ENCODE results near the gene KRTAP19-8. TPM values are rescaled to one million over a fixed set of nuclear protein-coding genes. Genes with fewer than 3 reads are reported as not detected.

The KRTAP19-8 gene
- polyA plus RNA-seq, 1 experiment = not detected

GRCh38 chr21:30997541-30997940 lies 40.7 kb downstream of the KRTAP19-8 start:
- POLR2A ChIA-PET = no interaction called here
- CTCF ChIA-PET = no interaction called here
- Histone ChIP-seq H3K36me3 (ENCODE audit: control insufficient read depth, insufficient read depth, low read length) (no peaks in the 10 kb centered on the region), H3K27me3 (ENCODE audit: control insufficient read depth, insufficient read depth, low read length) (no peaks in the 10 kb centered on the region), H3K4me3 (ENCODE audit: low read depth, low read length) (no peak overlapping the region)
- TF ChIP-seq CTCF (IDR thresholded peaks at IDR 0.05; ENCODE audit: insufficient read depth, low read depth, low read length) = no peak
- no peak for DNase-seq (ENCODE audit: low read depth)

GRCh38 chr21:30996728-30997127 lies 41.5 kb downstream of the KRTAP19-8 start:
- ChIA-PET CTCF (no interaction called here), POLR2A (no interaction called here)
- Histone ChIP-seq H3K4me3 (ENCODE audit: low read depth, low read length) (no peak overlapping the region), H3K27me3 (ENCODE audit: control insufficient read depth, insufficient read depth, low read length) (no peaks in the 10 kb centered on the region), H3K36me3 (ENCODE audit: control insufficient read depth, insufficient read depth, low read length) (no peaks in the 10 kb centered on the region)
- DNase-seq (ENCODE audit: low read depth) = no peak
- no peak for TF ChIP-seq CTCF (IDR thresholded peaks at IDR 0.05; ENCODE audit: insufficient read depth, low read depth, low read length)

- H3K36me3 ChIP-seq (ENCODE audit: control insufficient read depth, insufficient read depth, low read length) = no peaks in the 10 kb centered on the region
- ChIA-PET CTCF (no interaction called here), POLR2A (no interaction called here)
- H3K4me3 ChIP-seq (ENCODE audit: low read depth, low read length) = no peak overlapping the region
- H3K27me3 ChIP-seq (ENCODE audit: control insufficient read depth, insufficient read depth, low read length) = no peaks in the 10 kb centered on the region
- no peak for DNase-seq (ENCODE audit: low read depth)
- no peak for TF ChIP-seq CTCF (IDR thresholded peaks at IDR 0.05; ENCODE audit: insufficient read depth, low read depth, low read length)
These were observed 43.3 kb downstream of the KRTAP19-8 start for GRCh38 chr21:30994932-30995331.

GRCh38 chr21:30990514-30991262 lies 47.6 kb downstream of the KRTAP19-8 start:
- H3K36me3 ChIP-seq (ENCODE audit: control insufficient read depth, insufficient read depth, low read length) = no peaks in the 10 kb centered on the region
- H3K4me3 ChIP-seq (ENCODE audit: low read depth, low read length) = no peak overlapping the region
- POLR2A ChIA-PET = no interaction called here
- no peak for TF ChIP-seq CTCF (IDR thresholded peaks at IDR 0.05; ENCODE audit: insufficient read depth, low read depth, low read length)
- H3K27me3 ChIP-seq (ENCODE audit: control insufficient read depth, insufficient read depth, low read length) = no peaks in the 10 kb centered on the region
- DNase-seq (ENCODE audit: low read depth) = no peak
- CTCF ChIA-PET = no interaction called here

- CTCF ChIA-PET = no interaction called here
- DNase-seq (ENCODE audit: low read depth) = no peak
- no peaks in the 10 kb centered on the region for H3K36me3 ChIP-seq (ENCODE audit: control insufficient read depth, insufficient read depth, low read length)
- H3K27me3 ChIP-seq (ENCODE audit: control insufficient read depth, insufficient read depth, low read length) = no peaks in the 10 kb centered on the region
- no peak overlapping the region for H3K4me3 ChIP-seq (ENCODE audit: low read depth, low read length)
- POLR2A ChIA-PET = no interaction called here
- TF ChIP-seq CTCF (IDR thresholded peaks at IDR 0.05; ENCODE audit: insufficient read depth, low read depth, low read length) = no peak
These were observed 49.6 kb downstream of the KRTAP19-8 start for GRCh38 chr21:30988706-30989105.

Other genes with a start within 250 kb of the KRTAP19-8 start
- not detected in 2 replicates for gene KRTAP8-1, start 225.2 kb downstream of the KRTAP19-8 start, polyA plus RNA-seq (2011; rRNA removed)
- gene KRTAP7-1, start 208.7 kb downstream of the KRTAP19-8 start, polyA plus RNA-seq (2011; rRNA removed) = not detected in 2 replicates
- gene KRTAP11-1, start 156.9 kb downstream of the KRTAP19-8 start, polyA plus RNA-seq (2011; rRNA removed) = not detected in 2 replicates

All from BJ (cell line).